ENCODE data around the gene RNH1. TPM values are rescaled to one million over a fixed set of nuclear protein-coding genes. Genes with fewer than 3 reads are reported as not detected.

The RNH1 gene
- total RNA-seq, 1 experiment from 2014 or later: 59.0 TPM

DNA sequence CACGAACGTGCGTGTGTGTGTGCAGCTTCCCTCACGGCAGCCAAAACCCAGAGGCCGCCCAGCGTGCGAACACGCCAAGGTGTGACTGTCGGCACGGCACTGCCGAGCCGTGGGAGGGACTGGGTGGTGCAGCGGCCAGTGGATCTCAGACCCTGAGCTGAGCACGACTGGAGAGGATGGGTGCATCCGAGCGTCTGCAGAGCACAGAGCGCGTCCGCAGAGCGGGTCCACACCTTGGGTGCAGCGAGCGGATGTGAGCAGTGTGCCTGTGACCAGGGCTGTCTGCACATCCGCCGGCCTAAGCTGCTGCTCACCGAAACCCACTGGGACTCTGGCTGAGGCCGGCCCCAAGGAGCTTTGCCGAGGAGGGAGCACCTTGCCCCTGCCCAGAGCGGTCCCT is 34.2 kb downstream of the RNH1 start (continued):
- TF ChIP-seq E2F5 (CRISPR knock-in tag; IDR thresholded peaks at IDR 0.05): no peak
- no peak for TF ChIP-seq GABPB1 (CRISPR knock-in tag; IDR thresholded peaks at IDR 0.05)
- TF ChIP-seq ZNF425 (CRISPR knock-in tag; conservative IDR thresholded peaks at IDR 0.05): no peak
- TF ChIP-seq TCF7 (CRISPR knock-in tag; IDR thresholded peaks at IDR 0.05; ENCODE audit: low read depth): no peak
- no peak for TF ChIP-seq ZNF671 (CRISPR knock-in tag; IDR thresholded peaks at IDR 0.05)
- no peak for TF ChIP-seq SMAD4 (CRISPR knock-in tag; IDR thresholded peaks at IDR 0.05)
- no peak for TF ChIP-seq KAT7 (CRISPR knock-in tag; IDR thresholded peaks at IDR 0.05; ENCODE audit: borderline replicate concordance)

- peak; percentile 36 for ATAC-seq
- H3K4me1 Mint-ChIP-seq: peaks cover 21% of the 10 kb centered on the region
- POLR2A ChIA-PET: no interaction called here
- CTCF ChIA-PET: interaction anchor here (1.4 to 2.2 kb wide), 4 partner anchors 23 to 222 kb away, joined by 4 to 10 read pairs (median 7); partner anchors contain the start of gene PTDSS2
- H3K9me3 Mint-ChIP-seq: no peaks in the 10 kb centered on the region
- H3K27me3 Mint-ChIP-seq (ENCODE audit: low read depth): no peaks in the 10 kb centered on the region
- no peak for TF ChIP-seq KAT7 (CRISPR knock-in tag; IDR thresholded peaks at IDR 0.05; ENCODE audit: borderline replicate concordance)
- H3K4me3 Mint-ChIP-seq: no peak overlapping the region
- DNase-seq (ENCODE audit: low spot score): no peak
- H3K36me3 Mint-ChIP-seq: no peaks in the 10 kb centered on the region
- H3K27ac Mint-ChIP-seq: no peak overlapping the region
These were observed 34.8 kb downstream of the RNH1 start for GRCh38 chr11:472272-472671.

GRCh38 chr11:471468-472145 is 35.4 kb downstream of the RNH1 start:
- Mint-ChIP-seq H3K4me1 (peaks cover 24% of the 10 kb centered on the region), H3K36me3 (peaks cover 3% of the 10 kb centered on the region; the same call in 1 of the 2 replicates), H3K27me3 (ENCODE audit: low read depth) (no peaks in the 10 kb centered on the region), H3K27ac (no peak overlapping the region), H3K9me3 (no peaks in the 10 kb centered on the region), H3K4me3 (no peak overlapping the region)
- no peak for TF ChIP-seq ZNF263 (CRISPR knock-in tag; IDR thresholded peaks at IDR 0.05; ENCODE audit: low read depth)
- TF ChIP-seq HMGA2 (CRISPR knock-in tag; IDR thresholded peaks at IDR 0.05): no peak
- TF ChIP-seq NR3C1 (CRISPR knock-in tag; conservative IDR thresholded peaks at IDR 0.05; ENCODE audit: low read depth): no peak
- TF ChIP-seq CREM (CRISPR knock-in tag; IDR thresholded peaks at IDR 0.05): no peak
- TF ChIP-seq, protein P1, sequence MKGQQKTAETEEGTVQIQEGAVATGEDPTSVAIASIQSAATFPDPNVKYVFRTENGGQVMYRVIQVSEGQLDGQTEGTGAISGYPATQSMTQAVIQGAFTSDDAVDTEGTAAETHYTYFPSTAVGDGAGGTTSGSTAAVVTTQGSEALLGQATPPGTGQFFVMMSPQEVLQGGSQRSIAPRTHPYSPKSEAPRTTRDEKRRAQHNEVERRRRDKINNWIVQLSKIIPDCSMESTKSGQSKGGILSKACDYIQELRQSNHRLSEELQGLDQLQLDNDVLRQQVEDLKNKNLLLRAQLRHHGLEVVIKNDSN (CRISPR knock-in tag; IDR thresholded peaks at IDR 0.05): no peak
- no peak for TF ChIP-seq JUN (CRISPR knock-in tag; IDR thresholded peaks at IDR 0.05)
- TF ChIP-seq, protein P2, sequence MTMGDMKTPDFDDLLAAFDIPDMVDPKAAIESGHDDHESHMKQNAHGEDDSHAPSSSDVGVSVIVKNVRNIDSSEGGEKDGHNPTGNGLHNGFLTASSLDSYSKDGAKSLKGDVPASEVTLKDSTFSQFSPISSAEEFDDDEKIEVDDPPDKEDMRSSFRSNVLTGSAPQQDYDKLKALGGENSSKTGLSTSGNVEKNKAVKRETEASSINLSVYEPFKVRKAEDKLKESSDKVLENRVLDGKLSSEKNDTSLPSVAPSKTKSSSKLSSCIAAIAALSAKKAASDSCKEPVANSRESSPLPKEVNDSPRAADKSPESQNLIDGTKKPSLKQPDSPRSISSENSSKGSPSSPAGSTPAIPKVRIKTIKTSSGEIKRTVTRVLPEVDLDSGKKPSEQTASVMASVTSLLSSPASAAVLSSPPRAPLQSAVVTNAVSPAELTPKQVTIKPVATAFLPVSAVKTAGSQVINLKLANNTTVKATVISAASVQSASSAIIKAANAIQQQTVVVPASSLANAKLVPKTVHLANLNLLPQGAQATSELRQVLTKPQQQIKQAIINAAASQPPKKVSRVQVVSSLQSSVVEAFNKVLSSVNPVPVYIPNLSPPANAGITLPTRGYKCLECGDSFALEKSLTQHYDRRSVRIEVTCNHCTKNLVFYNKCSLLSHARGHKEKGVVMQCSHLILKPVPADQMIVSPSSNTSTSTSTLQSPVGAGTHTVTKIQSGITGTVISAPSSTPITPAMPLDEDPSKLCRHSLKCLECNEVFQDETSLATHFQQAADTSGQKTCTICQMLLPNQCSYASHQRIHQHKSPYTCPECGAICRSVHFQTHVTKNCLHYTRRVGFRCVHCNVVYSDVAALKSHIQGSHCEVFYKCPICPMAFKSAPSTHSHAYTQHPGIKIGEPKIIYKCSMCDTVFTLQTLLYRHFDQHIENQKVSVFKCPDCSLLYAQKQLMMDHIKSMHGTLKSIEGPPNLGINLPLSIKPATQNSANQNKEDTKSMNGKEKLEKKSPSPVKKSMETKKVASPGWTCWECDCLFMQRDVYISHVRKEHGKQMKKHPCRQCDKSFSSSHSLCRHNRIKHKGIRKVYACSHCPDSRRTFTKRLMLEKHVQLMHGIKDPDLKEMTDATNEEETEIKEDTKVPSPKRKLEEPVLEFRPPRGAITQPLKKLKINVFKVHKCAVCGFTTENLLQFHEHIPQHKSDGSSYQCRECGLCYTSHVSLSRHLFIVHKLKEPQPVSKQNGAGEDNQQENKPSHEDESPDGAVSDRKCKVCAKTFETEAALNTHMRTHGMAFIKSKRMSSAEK (CRISPR knock-in tag; IDR thresholded peaks at IDR 0.05; ENCODE audit: borderline replicate concordance): no peak
- POLR2A ChIA-PET: no interaction called here
- ATAC-seq (no peak), DNase-seq (ENCODE audit: low spot score) (no peak)
- CTCF ChIA-PET: interaction anchor here (2.2 kb wide), 1 partner anchor 65 kb away, joined by 9 read pairs; no protein-coding TSS in a partner anchor
